ENCODE data around the gene RNF130.

RNF130 gene

DNA sequence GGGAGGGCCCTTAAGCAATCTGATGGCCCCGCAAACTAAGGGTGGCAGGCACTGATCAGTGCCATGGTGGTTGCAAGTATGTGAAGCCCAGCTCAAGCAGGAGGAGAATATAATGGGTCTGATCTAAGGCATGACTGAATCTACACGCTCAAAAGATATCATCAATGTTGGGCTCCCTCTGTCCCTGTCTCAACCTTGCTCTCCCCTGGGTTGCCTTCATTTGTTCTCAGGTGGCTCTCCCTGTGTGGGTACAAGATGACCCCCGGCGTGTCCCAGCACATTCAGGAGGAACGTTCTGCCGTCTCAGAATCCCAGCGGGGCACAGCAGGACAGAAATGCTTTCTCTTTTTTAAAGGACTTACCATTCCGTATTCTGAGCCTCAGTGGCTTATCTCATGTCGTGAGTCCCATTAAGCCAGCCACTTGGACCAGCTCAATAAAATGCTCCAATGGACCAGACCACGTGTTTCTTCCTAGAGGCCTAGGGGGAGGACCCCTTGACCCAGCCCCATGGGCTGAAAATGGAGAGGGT is 12.0 kb upstream of the RNF130 start:
- TF ChIP-seq GATA3 (IDR thresholded peaks at IDR 0.05; ENCODE audit: low read depth, low read length) (no peak), GATA2 (IDR thresholded peaks at IDR 0.05; ENCODE audit: low read depth, low read length) (no peak)

DNA sequence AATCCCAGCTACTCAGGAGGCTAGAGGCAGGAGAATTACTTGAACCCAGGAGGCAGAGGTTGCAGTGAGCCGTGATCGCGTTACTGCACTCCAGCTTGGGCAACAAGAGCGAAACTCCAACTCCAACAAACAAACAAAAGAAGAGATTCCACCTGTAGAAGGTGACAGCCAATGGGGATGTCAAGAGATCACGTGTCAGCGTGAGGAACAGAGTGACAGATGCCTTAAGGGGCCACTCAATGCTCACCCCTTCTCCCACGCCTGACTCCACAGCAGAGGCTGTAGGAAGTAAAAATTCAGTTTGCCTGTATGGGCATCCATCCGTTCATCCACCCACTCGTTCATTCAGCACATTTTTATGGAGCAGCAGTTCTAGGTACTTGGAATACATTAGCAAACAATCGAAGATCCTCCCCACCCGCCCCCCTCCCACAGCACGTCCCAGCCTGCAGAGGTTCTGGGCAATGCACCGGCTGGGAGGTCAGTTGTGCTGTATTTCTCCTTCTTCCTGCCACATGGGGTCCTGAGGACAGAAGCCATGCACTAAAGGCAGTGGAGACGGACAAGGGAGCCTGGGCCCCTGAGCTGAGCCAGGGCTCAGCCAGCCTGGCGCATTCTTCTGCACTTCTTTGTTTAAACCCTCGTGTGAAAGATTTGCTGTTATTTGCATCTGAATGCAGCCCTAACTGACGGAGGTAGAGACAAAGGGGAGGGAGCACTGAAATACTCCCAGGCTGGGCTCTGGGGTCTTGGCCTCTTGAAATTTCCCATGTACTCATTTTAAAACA is 11.3 kb upstream of the RNF130 start:
- TF ChIP-seq GATA3 (IDR thresholded peaks at IDR 0.05; ENCODE audit: low read depth, low read length) = no peak
- TF ChIP-seq GATA2 (IDR thresholded peaks at IDR 0.05; ENCODE audit: low read depth, low read length) = no peak

DNA sequence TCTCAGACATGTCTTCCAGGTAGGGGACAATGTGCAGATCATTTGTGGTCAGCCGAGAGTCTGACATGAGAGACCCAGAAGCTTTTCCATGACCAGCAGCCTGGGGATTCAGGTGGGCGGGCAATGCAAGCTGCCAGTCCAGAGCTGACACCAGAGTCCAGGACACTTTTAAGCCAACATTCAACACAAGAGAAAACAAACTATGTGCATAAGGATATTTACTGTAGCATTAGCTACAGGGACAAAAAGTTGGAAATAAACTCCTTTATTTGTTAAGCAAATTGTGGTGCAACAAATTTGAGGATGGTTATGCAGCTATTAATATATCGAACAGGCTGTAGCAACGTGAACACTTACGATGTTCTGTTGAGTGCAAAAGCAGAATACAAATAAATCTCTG is 9.9 kb upstream of the RNF130 start:
- TF ChIP-seq GATA3 (IDR thresholded peaks at IDR 0.05; ENCODE audit: low read depth, low read length) (no peak), GATA2 (IDR thresholded peaks at IDR 0.05; ENCODE audit: low read depth, low read length) (no peak)

DNA sequence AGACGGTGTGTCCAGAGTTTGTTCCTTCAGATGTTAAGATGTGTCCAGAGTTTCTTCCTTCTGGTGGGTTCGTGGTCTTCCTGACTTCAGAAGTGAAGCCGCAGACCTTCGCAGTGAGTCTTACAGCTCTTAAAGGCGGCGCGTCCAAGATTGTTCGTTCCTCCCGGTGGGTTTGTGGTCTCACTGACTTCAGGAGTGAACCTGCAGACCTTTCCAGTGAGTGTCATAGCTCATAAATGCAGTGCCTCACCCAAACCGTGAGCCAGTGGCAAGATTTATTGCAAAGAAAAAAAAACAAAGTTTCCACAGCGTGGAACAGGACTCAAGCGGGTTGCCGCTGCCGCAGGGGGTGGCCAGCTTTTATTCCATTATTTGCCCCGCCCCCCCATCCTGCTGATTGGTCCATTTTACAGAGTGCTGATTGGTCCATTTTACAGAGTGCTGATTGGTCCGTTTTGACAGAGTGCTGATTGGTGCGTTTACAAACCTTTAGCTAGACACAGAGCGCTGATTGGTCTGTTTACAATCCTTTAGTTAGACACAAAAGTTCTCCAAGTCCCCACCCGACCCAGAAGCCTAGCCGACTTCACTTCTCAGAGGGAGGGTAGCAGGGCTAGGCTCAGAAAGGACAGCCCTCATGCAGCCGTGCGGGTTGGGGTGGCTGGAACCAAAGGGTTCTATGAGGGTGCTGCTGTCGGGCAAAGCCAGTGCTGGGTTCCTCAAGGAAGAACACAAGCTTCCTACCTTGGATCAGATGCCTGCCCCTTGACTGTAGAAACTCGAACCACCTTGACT is 9.1 kb upstream of the RNF130 start:
- TF ChIP-seq GATA3 (IDR thresholded peaks at IDR 0.05; ENCODE audit: low read depth, low read length) (no peak), GATA2 (IDR thresholded peaks at IDR 0.05; ENCODE audit: low read depth, low read length) (no peak)

DNA sequence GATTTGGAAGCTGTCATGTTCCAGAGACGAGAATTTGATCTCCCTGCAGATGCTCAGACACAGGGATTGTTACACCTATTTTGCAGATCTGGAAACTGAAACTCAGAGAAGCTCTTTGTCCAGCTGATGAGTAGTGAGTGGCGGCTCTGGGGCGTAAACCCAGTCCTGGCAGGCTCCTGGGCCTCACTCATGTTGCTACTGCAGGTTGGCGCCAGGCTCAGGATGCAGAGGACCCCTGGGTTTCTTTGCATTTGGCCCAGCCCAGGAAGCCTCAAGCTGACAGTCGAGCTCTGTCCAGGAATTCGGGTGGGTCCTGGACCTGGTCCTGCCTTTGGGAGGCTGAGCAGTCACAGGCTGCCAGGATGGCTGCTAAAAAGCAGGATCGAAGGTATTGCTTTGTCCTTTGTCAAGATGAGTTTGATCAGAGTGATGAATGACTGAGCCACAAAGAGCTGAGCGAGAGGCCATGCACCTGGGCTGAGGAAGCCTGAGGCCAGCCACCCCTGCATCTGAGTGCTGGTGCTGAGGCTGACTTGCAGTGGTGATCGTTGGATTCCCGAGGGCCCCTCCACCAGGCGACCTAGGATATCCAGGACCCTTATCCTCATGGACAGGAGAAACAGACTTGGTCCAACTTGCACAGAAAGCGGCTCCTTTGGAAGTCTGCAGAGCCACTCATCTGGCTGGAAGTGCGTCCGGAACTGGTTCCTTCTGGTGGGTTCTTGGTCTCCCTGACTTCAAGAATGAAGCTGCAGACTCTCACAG is 8.3 kb upstream of the RNF130 start:
- TF ChIP-seq GATA3 (IDR thresholded peaks at IDR 0.05; ENCODE audit: low read depth, low read length) (no peak), GATA2 (IDR thresholded peaks at IDR 0.05; ENCODE audit: low read depth, low read length) (no peak)

DNA sequence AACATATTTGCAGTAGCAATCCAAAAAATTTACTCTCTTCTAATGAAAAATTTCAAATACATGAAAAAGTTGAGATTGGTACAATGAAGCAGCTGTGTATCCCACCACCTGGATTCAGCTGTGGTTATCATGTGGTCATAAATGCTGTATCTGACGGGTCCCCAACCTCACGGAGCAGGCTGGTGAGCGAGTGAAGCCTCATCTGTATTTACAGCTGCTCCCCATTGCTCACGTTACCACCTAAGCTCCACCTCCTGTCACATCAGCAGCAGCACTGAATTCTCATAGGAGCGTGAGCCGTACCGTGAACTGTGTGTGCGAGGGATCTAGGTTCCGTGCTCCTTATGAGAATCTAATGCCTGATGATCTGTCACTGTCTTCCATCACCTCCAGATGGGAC is 6.8 kb upstream of the RNF130 start:
- no peak for TF ChIP-seq GATA2 (IDR thresholded peaks at IDR 0.05; ENCODE audit: low read depth, low read length)
- TF ChIP-seq GATA3 (IDR thresholded peaks at IDR 0.05; ENCODE audit: low read depth, low read length) = no peak

DNA sequence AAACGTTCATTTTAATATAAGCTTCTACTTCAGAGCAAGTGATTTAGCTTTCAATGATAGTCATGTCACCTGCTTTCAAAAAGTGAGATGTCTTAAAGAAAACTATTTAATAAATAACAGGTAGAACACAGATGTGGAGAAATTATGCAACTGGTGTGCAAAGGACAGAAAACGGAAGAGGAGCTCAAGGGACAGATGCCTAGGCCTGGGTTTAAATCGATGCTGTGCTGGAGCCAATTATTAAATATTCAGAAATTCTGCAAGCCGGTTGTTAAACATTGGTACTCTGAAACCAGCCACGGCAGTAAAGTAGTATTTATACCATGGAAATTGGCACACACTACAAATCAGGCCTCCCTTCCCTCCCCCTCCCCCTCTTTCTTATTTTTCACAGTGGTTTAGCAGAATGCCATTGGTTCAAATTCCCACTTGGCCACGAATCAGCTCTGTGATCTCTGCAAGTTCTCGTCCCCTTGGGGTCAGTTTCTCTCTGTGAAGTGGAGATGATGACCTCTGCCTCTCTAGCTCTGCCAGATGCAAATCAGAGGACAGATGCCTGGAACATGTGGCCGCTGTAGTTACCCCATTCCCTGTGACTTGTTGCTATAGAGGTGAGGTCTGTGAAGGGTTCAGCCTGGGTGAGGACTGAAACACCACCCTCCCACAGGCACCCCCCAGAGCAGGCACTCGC is 6.2 kb upstream of the RNF130 start:
- TF ChIP-seq GATA3 (IDR thresholded peaks at IDR 0.05; ENCODE audit: low read depth, low read length) (no peak), GATA2 (IDR thresholded peaks at IDR 0.05; ENCODE audit: low read depth, low read length) (no peak)

DNA sequence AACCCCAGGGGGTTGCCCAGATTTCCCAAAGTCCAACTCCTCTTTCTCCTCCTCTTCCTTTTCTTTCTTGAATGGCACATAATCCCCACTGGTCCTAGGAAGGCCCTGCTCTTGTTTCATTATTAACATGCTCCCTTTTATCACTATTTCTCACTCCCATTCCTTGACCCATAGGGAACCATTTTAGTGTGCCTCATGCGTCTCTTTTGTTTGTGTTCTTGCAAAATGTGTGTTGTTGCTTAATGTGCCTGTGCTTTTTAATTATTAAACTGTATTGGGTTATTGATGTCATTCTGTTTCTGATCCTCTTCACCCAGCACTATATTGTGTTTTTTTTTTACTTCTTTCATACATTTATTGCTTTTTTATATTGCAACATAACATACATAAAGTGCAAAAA is 4.1 kb upstream of the RNF130 start:
- TF ChIP-seq GATA3 (IDR thresholded peaks at IDR 0.05; ENCODE audit: low read depth, low read length) = no peak
- TF ChIP-seq GATA2 (IDR thresholded peaks at IDR 0.05; ENCODE audit: low read depth, low read length) = no peak

DNA sequence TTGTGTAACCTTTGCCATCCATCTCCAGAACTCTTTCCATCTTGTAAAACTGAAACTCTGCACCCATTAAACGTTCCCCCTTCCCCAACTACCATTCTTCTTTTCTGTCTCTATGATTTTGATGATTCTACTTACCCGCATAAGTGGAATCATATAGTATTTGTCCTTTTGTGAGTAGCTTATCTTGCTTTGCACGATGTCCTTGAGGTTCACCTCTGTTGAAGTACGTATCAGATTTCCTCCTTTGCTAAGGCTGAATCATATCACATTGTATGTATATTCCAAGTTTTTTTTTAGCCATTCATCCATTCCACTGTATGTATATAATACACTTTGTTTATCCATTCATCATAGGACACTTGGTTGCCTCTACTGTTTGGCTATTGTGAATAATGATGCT is 2.9 kb upstream of the RNF130 start:
- TF ChIP-seq GATA2 (IDR thresholded peaks at IDR 0.05; ENCODE audit: low read depth, low read length) (no peak), GATA3 (IDR thresholded peaks at IDR 0.05; ENCODE audit: low read depth, low read length) (no peak)

DNA sequence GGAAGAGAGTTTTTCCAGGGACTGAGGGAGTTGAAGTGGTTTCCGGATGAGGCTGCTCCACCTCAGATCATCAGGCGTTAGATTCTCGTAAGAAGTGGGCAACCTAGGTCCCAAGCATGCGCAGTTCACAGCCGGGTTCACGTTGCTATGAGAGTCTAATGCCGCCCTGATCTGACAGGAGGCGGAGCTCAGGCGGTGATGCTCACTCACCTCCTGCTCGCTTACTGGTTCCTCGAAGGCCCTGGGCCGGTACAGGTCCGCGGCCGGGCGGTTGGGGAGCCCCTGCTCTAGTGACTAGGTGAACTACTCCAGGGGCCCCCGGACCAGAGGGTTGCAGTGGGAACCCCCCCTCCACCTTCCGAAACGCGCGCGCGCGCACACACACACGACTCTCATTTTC is 997 bp upstream of the RNF130 start:
- TF ChIP-seq GATA3 (IDR thresholded peaks at IDR 0.05; ENCODE audit: low read depth, low read length) (no peak), GATA2 (IDR thresholded peaks at IDR 0.05; ENCODE audit: low read depth, low read length) (no peak)

DNA sequence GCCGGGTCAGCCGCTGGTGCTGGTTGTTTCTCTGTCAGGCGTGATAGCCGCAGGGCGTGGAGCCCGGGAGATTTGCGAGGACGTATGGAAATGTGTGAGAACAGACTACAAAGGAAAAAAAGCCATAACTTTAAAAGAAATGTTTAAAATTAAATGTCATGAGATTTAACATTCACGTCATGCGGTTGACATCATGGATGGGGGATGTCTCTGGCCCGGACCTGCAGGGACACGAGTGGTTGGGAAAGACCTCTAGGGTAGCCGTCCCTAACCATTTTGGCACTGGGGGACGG is 643 bp upstream of the RNF130 start:
- TF ChIP-seq GATA3 (IDR thresholded peaks at IDR 0.05; ENCODE audit: low read depth, low read length) = no peak
- no peak for TF ChIP-seq GATA2 (IDR thresholded peaks at IDR 0.05; ENCODE audit: low read depth, low read length)

DNA sequence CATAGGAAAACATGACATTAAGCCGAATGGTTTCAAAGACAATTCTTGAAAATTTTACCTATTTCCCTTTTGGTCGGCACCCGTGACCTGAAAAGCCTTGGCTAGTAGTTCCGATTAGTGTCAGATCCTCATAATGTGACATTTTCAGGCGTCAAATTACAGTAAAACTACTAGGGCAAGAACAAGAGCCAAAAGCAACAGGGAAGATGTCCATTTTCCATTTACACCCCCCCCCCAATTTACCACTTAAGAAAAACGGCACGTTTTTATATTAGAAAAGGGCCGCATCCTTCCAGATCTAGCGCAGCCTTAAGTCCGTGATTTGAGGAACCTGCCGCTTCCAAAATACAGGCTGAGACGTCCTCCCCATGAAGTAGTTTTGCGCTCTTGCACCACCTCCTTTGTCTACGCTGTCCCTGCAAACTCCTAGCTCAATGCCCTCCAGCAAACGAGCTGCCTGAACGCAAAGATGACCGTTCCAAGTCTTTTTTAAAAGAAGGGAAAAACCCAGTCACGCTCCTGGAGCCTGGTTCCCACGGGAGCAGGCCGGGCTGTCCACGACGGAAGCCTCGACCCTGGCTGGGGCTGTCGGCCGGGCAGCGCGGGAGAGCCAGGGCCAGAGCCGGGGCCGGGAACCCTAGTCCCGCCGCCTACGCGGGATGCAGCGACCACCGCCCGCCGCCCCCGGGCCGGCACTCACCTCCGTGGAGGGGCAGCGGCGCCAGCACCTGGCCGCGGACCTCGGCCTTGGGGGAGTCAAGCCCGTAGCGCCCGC is 616 bp downstream of the RNF130 start:
- TF ChIP-seq GATA3 (IDR thresholded peaks at IDR 0.05; ENCODE audit: low read depth, low read length) (no peak), GATA2 (IDR thresholded peaks at IDR 0.05; ENCODE audit: low read depth, low read length) (no peak)

DNA sequence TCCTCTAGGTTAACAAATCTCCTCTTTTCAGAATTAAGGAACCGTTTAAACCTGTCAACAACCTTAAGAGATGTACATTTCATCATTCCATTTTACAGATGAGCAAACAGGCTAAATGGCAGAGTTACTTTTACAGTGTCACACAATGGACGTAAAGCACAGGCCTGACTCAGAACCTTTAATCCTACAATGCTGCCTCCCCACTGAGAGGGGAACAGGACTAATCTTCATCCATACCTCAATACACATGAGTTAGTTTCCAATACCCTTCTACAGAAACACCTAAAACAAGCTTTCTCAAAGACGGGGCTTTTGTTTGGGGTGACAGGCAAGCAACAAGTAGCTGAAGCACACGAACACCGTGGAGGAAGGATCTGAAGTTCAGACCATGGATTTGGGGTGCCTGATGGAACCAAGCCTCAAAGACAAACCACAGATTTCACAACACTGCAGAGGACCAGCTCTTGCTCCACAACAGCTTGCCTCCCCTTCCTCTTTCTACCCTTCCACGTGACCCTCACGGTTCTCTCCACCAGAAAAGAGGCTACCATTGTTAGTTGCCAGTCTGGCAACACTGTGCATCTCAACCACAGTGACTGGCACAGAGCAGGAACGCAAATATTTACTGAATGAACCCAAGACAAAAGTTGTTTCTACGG is 1.8 kb downstream of the RNF130 start:
- no peak for TF ChIP-seq GATA3 (IDR thresholded peaks at IDR 0.05; ENCODE audit: low read depth, low read length)
- no peak for TF ChIP-seq GATA2 (IDR thresholded peaks at IDR 0.05; ENCODE audit: low read depth, low read length)

Measured in SH-SY5Y (cell line).